Measurements from ENCODE around the gene KDM5B.

The KDM5B gene

GRCh38 chr1:202688401-202688800 lies 119.8 kb downstream of the KDM5B start:
- DNase-seq (ENCODE audit: low read depth): peak; percentile 51
- TF ChIP-seq CTCF (conservative IDR thresholded peaks at IDR 0.05; ENCODE audit: control insufficient read depth, insufficient read depth, low read depth, low read length): no peak
- no peak overlapping the region for H3K4me3 ChIP-seq (ENCODE audit: control insufficient read depth, low read depth, low read length)

GRCh38 chr1:202687798-202688197 lies 120.4 kb downstream of the KDM5B start:
- TF ChIP-seq CTCF (conservative IDR thresholded peaks at IDR 0.05; ENCODE audit: control insufficient read depth, insufficient read depth, low read depth, low read length): no peak
- no peak overlapping the region for H3K4me3 ChIP-seq (ENCODE audit: control insufficient read depth, low read depth, low read length)
- no peak for DNase-seq (ENCODE audit: low read depth)

- TF ChIP-seq CTCF (conservative IDR thresholded peaks at IDR 0.05; ENCODE audit: control insufficient read depth, insufficient read depth, low read depth, low read length): no peak
- H3K4me3 ChIP-seq (ENCODE audit: control insufficient read depth, low read depth, low read length): no peak overlapping the region
- DNase-seq (ENCODE audit: low read depth): no peak
These were observed 120.9 kb downstream of the KDM5B start for GRCh38 chr1:202687370-202687769.

GRCh38 chr1:202685641-202686040 lies 122.6 kb downstream of the KDM5B start:
- no peak for TF ChIP-seq CTCF (conservative IDR thresholded peaks at IDR 0.05; ENCODE audit: control insufficient read depth, insufficient read depth, low read depth, low read length)
- H3K4me3 ChIP-seq (ENCODE audit: control insufficient read depth, low read depth, low read length): no peak overlapping the region
- no peak for DNase-seq (ENCODE audit: low read depth)

GRCh38 chr1:202684716-202685115 lies 123.5 kb downstream of the KDM5B start:
- H3K4me3 ChIP-seq (ENCODE audit: control insufficient read depth, low read depth, low read length): no peak overlapping the region
- DNase-seq (ENCODE audit: low read depth): no peak

GRCh38 chr1:202683029-202683428 lies 125.2 kb downstream of the KDM5B start:
- no peak for TF ChIP-seq CTCF (conservative IDR thresholded peaks at IDR 0.05; ENCODE audit: control insufficient read depth, insufficient read depth, low read depth, low read length)
- no peak overlapping the region for H3K4me3 ChIP-seq (ENCODE audit: control insufficient read depth, low read depth, low read length)
- no peak for DNase-seq (ENCODE audit: low read depth)

More at GRCh38 chr1:202684716-202685115, 123.5 kb downstream of the KDM5B start:
- TF ChIP-seq CTCF (conservative IDR thresholded peaks at IDR 0.05; ENCODE audit: control insufficient read depth, insufficient read depth, low read depth, low read length): no peak

GRCh38 chr1:202682477-202682876 lies 125.7 kb downstream of the KDM5B start:
- no peak for DNase-seq (ENCODE audit: low read depth)
- H3K4me3 ChIP-seq (ENCODE audit: control insufficient read depth, low read depth, low read length): no peak overlapping the region
- TF ChIP-seq CTCF (conservative IDR thresholded peaks at IDR 0.05; ENCODE audit: control insufficient read depth, insufficient read depth, low read depth, low read length): no peak
